Neural cell (in vitro differentiated cells): Measurements from ENCODE around the gene C1orf185. TPM values are rescaled to one million over a fixed set of nuclear protein-coding genes. Genes with fewer than 3 reads are reported as not detected.

Experiments used
- H2AFZ ChIP-seq: fragments of 200-600, 300-800 bp; sonication (generic), shearing (Covaris generic); 2 replicates; pipeline ENCODE4 v1.6.0; 2014; ENCODE audit warnings: low read depth, mild to moderate bottlenecking, antibody characterized with exemption, low read length, moderate library complexity
- H3F3A ChIP-seq: fragments of 200-600 bp; shearing (Covaris generic); 2 replicates; pipeline ENCODE4 v1.6.1; 2016; ENCODE audit warnings: mild to moderate bottlenecking, moderate library complexity, mixed read lengths, antibody characterized with exemption, low read length; ENCODE audit not compliant: insufficient read depth, poor library complexity, severe bottlenecking
- H3K27ac ChIP-seq: fragments of 200-600, 300-800 bp; sonication (generic), shearing (Covaris generic); 2 replicates; pipeline ENCODE4 v1.5.1; 2014; ENCODE audit warnings: mild to moderate bottlenecking, low read length, moderate library complexity
- H3K27me3 ChIP-seq: fragments of 300-800, 200-600 bp; sonication (generic), shearing (Covaris generic); 2 replicates; pipeline ENCODE4 v1.6.0; 2014; ENCODE audit warnings: mild to moderate bottlenecking, low read depth, low read length, moderate library complexity; ENCODE audit not compliant: insufficient read depth
- H3K36me3 ChIP-seq: fragments of 300-800, 200-600 bp; sonication (generic), shearing (Covaris generic); 2 replicates; pipeline ENCODE4 v1.5.1; 2014; ENCODE audit warnings: mild to moderate bottlenecking, antibody characterized with exemption, low read length, moderate library complexity; ENCODE audit not compliant: insufficient read depth
- H3K4me2 ChIP-seq: fragments of 300-800, 200-600 bp; sonication (generic), shearing (Covaris generic); 2 replicates; pipeline ENCODE4 v1.6.0; 2014; ENCODE audit warnings: mild to moderate bottlenecking, low read length
- H3K4me3 ChIP-seq: fragments of 300-800, 200-600 bp; sonication (generic), shearing (Covaris generic); 2 replicates; pipeline ENCODE4 v1.5.1; 2014; ENCODE audit warnings: mild to moderate bottlenecking, low read length, moderate library complexity
- H3K79me2 ChIP-seq: fragments of 200-600 bp; shearing (Covaris generic); replicated peaks from 2 replicates; pipeline ENCODE4 v1.6.0; 2014; ENCODE audit warnings: mild to moderate bottlenecking, low read length, moderate library complexity; ENCODE audit not compliant: insufficient read depth
- H3K9ac ChIP-seq: fragments of 300-800, 200-600 bp; sonication (generic), shearing (Covaris generic); 2 replicates; pipeline ENCODE4 v1.6.1; 2016; ENCODE audit warnings: mild to moderate bottlenecking, low read length, mixed read lengths
- H3K9me2 ChIP-seq: fragments of 200-600 bp; shearing (Covaris generic); 2 replicates; pipeline ENCODE4 v1.6.1; 2016; ENCODE audit warnings: mild to moderate bottlenecking, low read length, mixed read lengths; ENCODE audit not compliant: insufficient read depth
- H3K9me3 ChIP-seq: fragments of 200-600, 300-800 bp; sonication (generic), shearing (Covaris generic); 2 replicates; pipeline ENCODE4 v1.6.1; 2016; ENCODE audit warnings: mild to moderate bottlenecking, mixed run types, low read length, moderate library complexity, mixed read lengths
- H4K20me1 ChIP-seq: fragments of 200-600 bp; shearing (Covaris generic); 2 replicates; pipeline ENCODE4 v1.6.1; 2016; ENCODE audit warnings: mild to moderate bottlenecking, mixed run types; ENCODE audit not compliant: insufficient read depth
- EP300 ChIP-seq: fragments of 450-650 bp; conservative IDR thresholded peaks from 2 replicates; pipeline ENCODE4 v1.6.1; 2014; ENCODE audit warnings: antibody characterized with exemption, mild to moderate bottlenecking, moderate library complexity; ENCODE audit not compliant: poor library complexity, severe bottlenecking
- EZH2 ChIP-seq: fragments of 200-600, 300-800 bp; shearing (Covaris generic), sonication (generic); IDR thresholded peaks from 2 replicates; pipeline ENCODE4 v1.6.1; 2014; ENCODE audit warnings: antibody characterized with exemption, low read length, borderline replicate concordance, mild to moderate bottlenecking; ENCODE audit not compliant: insufficient read depth, poor library complexity, severe bottlenecking
- MXI1 ChIP-seq: fragments of 450-650 bp; conservative IDR thresholded peaks from 2 replicates; pipeline ENCODE4 v1.6.1; 2014; ENCODE audit warnings: antibody characterized with exemption, mild to moderate bottlenecking; ENCODE audit not compliant: poor library complexity, severe bottlenecking
- POLR2AphosphoS5 ChIP-seq: IDR thresholded peaks from 2 replicates; pipeline ENCODE4 v1.6.1; 2012
- RAD21 ChIP-seq: fragments of 450-650 bp; conservative IDR thresholded peaks from 2 replicates; pipeline ENCODE4 v1.6.1; 2014; ENCODE audit warnings: antibody characterized with exemption, mild to moderate bottlenecking, moderate library complexity
- SMC3 ChIP-seq: fragments of 450-650 bp; conservative IDR thresholded peaks from 2 replicates; pipeline ENCODE4 v1.6.1; 2014; ENCODE audit warnings: antibody characterized with exemption, mild to moderate bottlenecking, moderate library complexity; ENCODE audit not compliant: poor library complexity
- TAF1 ChIP-seq: IDR thresholded peaks from 2 replicates; pipeline ENCODE4 v1.6.1; 2012; ENCODE audit warnings: low read depth
- polyA plus RNA-seq: library from polyadenylated mRNA; depleted of rRNA; stranded (reverse); fragments of >200 nt; gene quantifications from 2 replicates; pipeline ENCODE4 v1.2.3, GENCODE V29; 2014
- TF ChIP-seq, protein P1 (sequence below): fragments of 450-650 bp; IDR thresholded peaks from 2 replicates; pipeline ENCODE4 v1.5.1; 2014; ENCODE audit warnings: antibody characterized with exemption, mild to moderate bottlenecking, moderate library complexity; ENCODE audit not compliant: poor library complexity, severe bottlenecking
- TF ChIP-seq, protein P2 (sequence below): IDR thresholded peaks from 2 replicates; pipeline ENCODE4 v1.6.1; 2012; ENCODE audit warnings: borderline replicate concordance

The C1orf185 gene
- polyA plus RNA-seq, 1 donor from 2014 or later, result not detected

DNA sequence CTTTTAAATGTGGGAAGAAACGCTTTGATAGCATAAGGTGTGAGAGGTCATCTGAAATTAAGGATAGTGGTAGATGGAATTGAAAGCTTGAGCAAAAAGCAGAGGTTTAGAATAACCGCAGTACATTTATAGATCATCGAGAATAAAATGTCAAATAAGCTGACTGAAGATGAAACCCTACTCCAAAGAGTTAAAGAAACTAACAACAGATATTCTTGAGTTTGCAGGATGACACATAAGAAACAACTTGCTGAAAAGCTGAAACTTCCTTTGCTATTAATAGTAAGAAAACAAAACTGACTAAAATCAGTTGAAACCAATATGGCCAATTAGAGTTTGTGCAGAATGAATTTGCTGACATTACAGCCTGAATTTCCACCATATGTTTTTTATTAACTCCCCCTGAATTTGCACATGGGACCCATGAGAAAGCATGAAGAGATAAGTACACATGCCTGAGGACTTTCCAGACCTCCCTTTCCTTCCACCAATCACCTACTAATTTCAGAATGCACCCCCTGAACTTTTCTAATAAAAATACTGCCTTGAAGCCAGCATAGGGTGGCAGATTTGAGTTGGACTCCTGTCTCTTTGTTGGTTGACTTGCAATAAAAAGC is 1.7 kb upstream of the C1orf185 start:
- Histone ChIP-seq H3K4me2 (no peak overlapping the region), H2AFZ (no peak overlapping the region), H3F3A (no peaks in the 10 kb centered on the region), H3K36me3 (no peaks in the 10 kb centered on the region), H3K27me3 (no peaks in the 10 kb centered on the region), H3K9me3 (no peaks in the 10 kb centered on the region), H4K20me1 (no peaks in the 10 kb centered on the region), H3K9ac (no peak overlapping the region), H3K79me2 (no peaks in the 10 kb centered on the region), H3K27ac (no peak overlapping the region), H3K4me3 (no peak overlapping the region), H3K9me2 (no peaks in the 10 kb centered on the region)
- TF ChIP-seq MXI1 (no peak), TAF1 (no peak), EP300 (no peak), SMC3 (no peak), POLR2AphosphoS5 (no peak), EZH2 (no peak), RAD21 (no peak)
- TF ChIP-seq, protein P1, sequence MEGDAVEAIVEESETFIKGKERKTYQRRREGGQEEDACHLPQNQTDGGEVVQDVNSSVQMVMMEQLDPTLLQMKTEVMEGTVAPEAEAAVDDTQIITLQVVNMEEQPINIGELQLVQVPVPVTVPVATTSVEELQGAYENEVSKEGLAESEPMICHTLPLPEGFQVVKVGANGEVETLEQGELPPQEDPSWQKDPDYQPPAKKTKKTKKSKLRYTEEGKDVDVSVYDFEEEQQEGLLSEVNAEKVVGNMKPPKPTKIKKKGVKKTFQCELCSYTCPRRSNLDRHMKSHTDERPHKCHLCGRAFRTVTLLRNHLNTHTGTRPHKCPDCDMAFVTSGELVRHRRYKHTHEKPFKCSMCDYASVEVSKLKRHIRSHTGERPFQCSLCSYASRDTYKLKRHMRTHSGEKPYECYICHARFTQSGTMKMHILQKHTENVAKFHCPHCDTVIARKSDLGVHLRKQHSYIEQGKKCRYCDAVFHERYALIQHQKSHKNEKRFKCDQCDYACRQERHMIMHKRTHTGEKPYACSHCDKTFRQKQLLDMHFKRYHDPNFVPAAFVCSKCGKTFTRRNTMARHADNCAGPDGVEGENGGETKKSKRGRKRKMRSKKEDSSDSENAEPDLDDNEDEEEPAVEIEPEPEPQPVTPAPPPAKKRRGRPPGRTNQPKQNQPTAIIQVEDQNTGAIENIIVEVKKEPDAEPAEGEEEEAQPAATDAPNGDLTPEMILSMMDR, result no peak
- TF ChIP-seq, protein P2, sequence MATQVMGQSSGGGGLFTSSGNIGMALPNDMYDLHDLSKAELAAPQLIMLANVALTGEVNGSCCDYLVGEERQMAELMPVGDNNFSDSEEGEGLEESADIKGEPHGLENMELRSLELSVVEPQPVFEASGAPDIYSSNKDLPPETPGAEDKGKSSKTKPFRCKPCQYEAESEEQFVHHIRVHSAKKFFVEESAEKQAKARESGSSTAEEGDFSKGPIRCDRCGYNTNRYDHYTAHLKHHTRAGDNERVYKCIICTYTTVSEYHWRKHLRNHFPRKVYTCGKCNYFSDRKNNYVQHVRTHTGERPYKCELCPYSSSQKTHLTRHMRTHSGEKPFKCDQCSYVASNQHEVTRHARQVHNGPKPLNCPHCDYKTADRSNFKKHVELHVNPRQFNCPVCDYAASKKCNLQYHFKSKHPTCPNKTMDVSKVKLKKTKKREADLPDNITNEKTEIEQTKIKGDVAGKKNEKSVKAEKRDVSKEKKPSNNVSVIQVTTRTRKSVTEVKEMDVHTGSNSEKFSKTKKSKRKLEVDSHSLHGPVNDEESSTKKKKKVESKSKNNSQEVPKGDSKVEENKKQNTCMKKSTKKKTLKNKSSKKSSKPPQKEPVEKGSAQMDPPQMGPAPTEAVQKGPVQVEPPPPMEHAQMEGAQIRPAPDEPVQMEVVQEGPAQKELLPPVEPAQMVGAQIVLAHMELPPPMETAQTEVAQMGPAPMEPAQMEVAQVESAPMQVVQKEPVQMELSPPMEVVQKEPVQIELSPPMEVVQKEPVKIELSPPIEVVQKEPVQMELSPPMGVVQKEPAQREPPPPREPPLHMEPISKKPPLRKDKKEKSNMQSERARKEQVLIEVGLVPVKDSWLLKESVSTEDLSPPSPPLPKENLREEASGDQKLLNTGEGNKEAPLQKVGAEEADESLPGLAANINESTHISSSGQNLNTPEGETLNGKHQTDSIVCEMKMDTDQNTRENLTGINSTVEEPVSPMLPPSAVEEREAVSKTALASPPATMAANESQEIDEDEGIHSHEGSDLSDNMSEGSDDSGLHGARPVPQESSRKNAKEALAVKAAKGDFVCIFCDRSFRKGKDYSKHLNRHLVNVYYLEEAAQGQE, result no peak

DNA sequence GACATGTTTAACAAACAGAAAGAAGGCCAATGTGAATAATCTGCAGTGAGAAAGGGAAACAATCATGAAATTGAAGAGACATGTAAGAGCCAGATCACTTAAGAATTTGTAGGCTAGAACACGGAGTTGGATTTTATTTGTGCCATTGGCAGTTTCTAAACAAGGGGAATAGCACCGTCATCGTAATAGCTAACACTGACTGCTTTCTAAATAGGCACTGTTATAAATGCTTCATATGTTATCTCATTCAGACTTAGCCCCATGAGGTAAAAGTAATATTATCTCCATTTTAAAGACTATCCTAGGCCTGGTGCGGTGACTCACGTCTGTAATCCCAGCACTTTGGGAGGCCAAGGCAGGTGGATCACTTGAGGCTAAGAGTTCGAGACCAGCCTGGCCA is 12.1 kb downstream of the C1orf185 start:
- no peak overlapping the region for H3K4me2 ChIP-seq
- H3K9ac ChIP-seq, result no peak overlapping the region
- no peaks in the 10 kb centered on the region for H3K79me2 ChIP-seq
- H3F3A ChIP-seq, result no peaks in the 10 kb centered on the region
- H2AFZ ChIP-seq, result no peak overlapping the region
- H3K27ac ChIP-seq, result no peak overlapping the region
- H4K20me1 ChIP-seq, result no peaks in the 10 kb centered on the region
- H3K27me3 ChIP-seq, result no peaks in the 10 kb centered on the region
- TF ChIP-seq, protein P2, result no peak
- no peaks in the 10 kb centered on the region for H3K9me3 ChIP-seq
- H3K4me3 ChIP-seq, result no peak overlapping the region
- H3K9me2 ChIP-seq, result no peaks in the 10 kb centered on the region
- no peaks in the 10 kb centered on the region for H3K36me3 ChIP-seq
